GM15510 (cell line): Measurements from ENCODE around the gene KRT86.

Source experiments
- POLR2A ChIP-seq: IDR thresholded peaks from 3 replicates; pipeline ENCODE4 v1.6.1; 2011; ENCODE audit warnings: borderline replicate concordance; ENCODE audit not compliant: insufficient read length; ENCODE audit errors: extremely low read depth

KRT86 gene

DNA sequence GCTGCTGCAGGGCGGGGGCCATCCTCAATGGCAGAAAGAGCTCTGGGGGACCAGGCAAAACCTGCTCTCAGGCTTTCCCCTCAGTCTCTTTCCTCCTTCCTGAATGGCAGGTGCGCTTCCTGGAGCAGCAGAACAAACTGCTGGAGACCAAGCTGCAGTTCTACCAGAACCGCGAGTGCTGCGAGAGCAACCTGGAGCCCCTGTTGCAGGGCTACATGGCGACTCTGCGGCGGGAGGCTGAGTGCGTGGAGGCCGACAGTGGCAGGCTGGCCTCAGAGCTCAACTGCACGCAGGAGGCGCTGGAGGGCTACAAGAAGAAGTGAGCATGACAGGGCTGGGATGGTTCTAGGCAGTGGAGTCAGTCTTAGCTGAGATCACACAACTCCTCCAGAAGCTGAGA lies 69.7 kb downstream of the KRT86 start:
- TF ChIP-seq POLR2A, result no peak

DNA sequence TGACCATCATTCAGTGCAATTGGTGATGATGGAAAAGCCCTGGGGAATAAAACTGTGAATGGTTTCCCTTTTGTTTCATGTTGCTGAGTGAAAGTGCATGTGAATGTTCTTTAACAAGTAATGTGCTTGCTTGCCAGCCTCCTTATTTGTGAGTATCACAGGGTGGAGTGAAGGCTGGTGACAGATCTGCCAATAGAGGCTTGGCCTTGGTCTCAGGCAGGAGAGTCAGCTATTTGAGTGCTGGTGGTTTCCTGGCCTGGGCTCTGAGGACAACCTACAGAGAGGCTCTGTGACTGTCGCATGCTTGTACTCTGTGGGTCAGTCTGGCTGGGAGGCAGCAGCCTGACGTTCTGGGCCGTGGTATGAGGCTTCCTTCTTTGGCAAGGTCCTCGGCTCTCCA lies 72.1 kb downstream of the KRT86 start:
- TF ChIP-seq POLR2A, result no peak

DNA sequence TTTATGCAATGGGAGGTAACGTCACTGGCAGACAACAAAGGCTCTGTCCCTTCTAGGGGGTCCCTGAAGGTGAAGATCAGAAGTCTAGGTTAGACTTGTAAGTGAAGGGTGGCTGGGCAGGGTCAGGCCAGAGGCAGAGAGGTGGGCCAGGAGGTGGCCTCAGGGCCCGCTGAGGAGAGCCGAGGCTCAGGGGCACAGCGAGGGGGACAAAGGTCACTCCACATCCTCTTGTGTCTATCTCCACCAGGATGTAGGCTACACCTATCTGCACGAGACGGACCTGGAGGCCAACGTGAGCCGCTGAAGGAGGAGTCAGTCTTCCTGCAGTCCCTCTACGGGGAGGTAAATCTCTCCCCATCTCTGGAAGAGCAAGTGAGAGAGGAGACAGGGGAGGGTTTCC lies 72.6 kb downstream of the KRT86 start:
- no peak for TF ChIP-seq POLR2A

DNA sequence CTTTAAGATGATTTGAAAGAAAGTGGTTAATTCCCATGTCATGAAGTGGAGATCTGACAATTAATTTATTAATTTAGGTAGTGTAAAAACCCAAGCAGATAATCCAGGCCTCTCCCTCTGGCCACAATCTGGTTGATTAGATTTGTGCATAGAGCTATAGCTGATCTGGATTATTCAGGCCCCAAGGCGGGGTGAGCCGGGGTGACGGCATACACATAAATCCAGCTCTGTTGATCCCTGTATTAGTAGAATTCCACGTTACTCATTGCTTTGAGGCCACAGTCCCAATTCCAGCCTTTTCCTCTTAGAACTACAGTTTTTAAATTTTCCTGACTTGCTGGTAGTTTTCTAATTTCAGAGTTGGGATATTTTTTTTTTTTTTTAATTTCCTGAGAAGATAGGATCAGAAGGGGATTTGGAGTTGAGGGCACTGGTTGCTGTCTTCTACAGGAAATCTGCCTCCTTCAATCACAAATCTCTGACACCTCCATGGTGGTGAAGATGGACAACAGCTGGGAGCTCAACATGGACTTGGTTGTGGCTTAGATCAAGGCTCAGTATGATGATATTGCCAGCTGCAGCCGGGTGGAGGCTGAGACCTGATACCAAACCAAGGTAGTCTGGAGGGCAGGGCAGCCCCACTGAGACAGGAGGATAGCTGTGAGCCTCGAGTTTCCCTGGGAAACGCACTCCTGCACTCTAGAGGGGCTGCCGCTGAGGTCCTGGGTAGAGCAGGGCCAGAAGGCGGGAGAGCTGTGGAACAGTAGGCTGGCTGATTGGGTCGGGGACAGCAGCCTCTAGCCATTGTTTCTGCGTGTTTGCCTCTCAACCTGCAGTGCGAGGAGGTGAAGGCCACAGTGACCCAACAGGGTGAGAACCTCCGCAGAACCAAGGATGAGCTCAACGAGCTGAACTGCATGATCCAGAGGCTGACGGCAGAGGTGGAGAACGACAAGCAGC lies 73.4 kb downstream of the KRT86 start:
- TF ChIP-seq POLR2A, result no peak

DNA sequence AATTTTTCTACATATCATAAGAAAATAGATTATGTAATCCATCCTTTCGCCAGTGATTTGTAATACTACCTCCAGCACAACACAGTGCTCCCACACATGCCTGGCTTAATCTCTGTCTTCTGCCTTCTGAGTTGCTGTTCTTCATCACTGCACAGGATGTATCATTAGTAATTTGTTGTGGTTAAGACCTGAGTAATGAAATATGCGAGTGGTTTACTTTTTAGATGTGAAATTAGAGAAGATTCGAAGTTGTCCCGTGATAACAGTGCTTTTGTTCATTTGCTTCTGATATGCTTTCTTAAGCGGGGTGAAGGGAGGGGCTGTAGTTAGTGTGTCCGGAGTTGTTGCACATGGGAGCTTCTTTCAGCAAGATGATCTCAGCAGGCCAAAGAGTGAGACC lies 74.8 kb downstream of the KRT86 start:
- TF ChIP-seq POLR2A, result no peak

DNA sequence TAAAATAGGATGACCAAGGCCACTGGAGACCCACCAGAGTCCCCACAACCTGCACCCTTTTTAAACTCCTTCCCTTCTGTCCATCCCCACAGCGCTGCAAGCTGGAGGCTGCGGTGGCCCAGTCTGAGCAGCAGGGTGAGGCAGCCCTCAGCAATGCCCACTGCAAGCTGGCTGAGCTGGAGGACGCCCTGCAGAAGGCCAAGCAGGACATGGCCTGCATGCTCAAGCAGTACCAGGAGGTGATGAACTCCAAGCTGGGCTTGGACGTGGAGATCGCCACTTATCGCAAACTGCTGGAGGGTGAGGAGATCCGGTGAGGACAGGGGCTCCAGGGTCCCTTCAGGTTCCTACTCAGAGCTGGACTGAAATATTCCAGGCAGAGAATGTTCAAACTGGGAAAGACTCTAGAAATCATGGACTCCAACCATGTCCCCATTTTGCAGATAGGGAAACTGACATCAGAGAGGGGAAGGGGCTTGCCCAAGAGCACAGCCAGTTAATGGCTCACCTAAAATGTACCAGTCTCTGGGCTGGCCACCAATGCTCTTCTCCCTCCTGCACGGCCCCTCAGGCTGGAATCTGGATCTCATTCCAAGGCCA lies 75.7 kb downstream of the KRT86 start:
- TF ChIP-seq POLR2A, result no peak

DNA sequence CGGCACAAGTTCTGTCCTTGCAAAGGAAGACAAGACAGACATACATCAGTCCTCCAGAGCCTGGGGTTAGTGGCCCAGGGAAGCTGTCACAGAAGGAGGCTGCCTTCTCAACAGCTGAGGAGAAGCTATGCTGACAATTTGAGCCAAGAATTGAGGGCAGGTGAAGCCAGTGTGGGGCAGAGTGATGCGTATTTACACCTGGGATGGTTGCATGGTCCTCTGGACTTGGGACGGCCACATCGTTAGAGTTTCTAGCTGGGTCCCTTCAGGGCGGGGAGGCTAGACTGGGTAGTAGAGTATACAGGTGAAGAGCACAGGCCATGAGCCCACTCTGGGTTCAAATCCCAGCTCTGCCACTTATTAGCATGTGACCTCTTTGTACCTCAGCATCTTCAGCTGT lies 76.3 kb downstream of the KRT86 start:
- TF ChIP-seq POLR2A, result no peak

DNA sequence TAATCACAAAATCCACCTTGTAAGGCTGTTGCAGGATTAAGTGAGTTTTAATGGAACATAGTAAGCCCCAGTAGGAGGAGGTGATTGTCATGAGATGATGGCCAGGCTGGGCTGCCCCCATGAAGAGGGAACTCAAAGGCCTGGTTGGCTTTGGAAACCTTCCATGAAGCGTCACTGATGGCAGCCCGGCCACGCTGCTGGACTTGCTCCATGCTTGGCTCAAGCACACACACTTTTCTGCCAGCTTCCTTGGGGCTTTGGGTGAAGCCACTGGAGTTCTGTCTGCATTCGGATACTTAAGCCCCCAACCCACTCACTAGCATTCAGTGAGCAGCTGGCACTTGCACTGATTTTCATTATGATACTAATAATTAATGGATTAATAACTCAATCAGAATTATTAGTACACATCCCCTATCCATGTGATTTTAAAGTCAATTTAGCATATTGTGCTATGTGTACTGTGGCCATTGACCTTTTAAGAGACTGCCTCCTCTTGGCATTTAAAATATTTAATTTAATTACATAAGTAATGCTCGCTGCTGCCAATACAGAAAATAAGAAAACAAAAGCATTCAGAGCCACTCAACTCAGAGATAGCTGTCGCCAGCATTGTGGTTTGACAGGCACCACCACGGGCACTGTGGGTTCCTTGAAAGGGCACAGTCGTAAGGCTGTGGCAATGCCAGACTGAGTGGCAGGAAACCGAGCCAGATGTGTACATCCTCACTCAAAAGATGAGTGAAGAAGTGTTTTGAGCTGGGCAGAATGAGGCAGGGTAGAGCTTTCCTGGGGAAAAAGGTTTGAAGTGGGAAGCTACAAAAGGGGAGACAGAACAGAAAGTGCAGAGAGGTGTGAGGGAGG lies 77.0 kb downstream of the KRT86 start:
- no peak for TF ChIP-seq POLR2A

DNA sequence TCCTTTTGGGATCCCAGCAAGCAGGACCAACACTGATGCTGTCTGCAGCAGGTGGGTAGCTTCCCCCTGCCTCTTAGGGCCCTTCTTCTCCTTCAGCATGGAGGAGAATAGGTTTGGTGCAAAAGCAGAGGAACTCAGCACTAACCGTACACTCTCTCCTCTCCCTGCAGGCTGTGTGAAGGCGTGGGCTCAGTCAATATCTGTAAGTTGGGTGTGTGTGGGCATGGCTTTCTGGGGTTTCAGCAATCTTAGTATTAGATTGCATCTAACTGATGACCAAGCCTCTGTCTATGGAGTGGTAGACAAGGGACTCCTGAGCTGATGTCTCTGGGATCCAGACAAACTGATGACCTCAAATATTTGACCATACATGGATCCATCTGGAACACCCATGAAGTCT lies 78.5 kb downstream of the KRT86 start:
- TF ChIP-seq POLR2A, result no peak

DNA sequence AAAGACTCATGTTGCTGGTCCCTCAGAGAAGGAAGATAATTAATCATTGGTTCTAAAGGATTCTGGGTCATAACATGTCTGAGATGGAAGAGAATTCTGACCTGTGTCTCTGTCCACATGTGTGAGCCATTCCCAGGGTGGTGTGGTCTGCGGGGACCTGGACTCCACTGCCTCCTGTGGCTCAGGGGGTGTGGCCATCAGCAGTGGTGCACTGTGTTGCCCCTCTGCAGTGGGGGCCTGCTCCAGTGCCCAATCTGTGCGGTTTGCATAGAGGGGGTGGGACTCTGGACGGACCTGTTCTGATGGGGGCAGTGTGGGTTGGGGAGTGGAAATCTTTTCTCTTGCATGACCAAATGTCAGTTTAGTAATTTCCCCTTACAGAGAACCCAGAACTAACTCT lies 79.3 kb downstream of the KRT86 start:
- no peak for TF ChIP-seq POLR2A

DNA sequence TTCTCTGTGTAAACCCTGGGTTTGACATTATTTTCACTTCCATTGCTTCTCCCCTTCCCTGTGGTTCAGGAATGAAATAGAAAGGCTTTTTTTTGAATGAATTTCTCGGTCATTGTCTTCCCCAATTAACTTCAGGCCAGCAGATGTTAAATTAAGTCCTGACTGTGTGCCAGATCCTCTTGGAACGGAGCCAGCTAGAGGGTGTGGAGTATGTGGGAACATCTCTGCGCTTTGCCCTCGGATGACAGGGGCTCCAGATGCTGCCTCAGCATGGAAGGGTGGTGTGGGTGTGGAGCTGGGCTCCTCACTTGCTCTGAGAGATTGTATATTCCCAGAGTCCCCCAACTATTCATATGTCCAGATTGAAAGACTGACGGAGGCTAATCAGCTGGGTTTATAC lies 79.8 kb downstream of the KRT86 start:
- TF ChIP-seq POLR2A, result no peak

DNA sequence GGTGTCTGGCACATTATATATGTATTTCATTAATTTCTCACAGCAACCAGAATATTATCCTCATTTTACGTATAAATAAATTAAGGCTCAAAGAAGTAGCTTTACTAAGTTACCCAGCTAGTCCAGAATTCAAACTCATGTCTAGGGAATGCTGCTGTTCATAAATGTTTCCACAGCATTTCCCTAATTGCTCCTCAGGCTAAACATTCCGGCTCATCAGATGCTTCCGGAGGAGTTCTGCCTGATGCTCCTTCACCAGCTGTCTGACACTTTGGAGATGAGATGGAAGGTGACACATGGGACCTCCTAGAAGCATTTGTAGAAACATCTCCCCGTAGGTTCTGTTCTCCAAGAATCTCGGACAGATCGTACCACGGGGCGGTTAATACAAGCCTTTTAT lies 80.7 kb downstream of the KRT86 start:
- TF ChIP-seq POLR2A, result no peak

DNA sequence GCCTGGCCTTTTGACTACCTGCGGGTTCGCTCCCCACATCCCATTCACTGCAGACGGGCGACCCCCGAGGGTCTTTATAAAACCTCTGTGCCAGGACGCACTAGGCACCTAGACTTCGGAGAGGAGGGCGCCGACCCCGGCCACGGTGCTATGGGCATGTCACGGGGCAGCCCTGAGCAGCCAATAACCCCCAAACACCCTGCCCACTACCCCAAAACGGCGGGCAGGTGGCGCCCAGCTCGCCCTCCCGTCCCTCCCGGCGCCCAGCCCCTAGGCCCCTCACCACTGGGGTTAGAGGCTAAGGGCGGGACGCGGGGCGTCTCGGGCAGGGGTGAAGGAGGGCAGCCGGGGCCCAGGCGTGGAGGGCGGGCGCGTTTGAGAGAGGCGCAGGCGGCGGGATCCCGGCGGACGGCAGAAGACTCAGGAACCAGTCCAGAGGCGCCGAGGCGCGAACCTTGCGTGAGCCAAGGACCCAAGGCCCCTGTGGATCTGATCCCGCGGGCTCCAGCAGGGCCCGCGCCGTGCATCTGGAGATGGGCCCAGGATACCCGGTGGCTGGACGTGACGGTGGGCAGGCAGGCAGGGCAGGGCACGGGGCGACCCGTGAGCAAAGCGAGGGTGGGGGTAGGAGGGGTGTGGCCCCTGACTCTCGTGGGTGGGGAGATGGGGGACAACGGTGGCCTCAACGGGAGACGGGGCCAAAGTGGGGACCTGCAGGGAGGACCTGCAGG lies 81.8 kb downstream of the KRT86 start:
- no peak for TF ChIP-seq POLR2A

DNA sequence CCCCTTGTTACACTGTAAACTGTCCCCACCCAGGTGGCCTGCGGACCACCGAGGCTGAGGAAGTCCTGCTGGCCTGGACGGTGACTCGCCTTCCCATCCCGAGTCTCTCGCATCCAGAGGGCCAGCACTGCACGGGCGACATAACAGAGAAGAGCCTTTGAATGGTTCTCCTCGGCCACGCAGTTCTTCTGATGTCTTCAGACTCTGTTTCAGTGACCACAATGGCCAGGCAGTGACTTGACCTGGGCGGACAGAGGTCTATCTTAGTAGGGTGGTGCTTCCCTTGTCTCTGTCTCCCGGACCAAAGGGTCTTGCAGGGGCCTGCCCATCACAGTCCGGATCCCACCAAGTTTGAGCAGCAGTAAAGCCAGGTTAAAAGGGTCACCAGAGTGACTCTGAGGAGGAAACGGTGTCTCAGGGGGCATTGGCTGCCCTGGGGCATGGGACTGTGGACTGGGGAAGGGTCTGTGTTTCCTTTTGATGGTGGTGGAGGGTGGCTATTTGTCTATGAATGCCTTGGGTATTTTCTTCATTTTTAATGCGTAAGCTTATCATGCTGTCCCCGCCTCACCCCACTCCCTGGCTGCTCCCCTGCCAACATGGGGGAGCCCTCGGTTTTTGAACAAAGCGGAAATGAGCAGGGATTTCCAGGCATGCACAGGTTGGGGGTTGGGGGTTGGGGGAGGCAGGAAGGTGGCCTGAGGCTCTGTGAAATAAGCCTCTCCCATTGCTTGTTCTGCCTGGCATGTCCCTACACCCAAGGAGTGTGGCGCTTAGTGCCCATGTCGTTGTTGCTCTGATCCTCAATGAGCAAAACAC lies 82.5 kb downstream of the KRT86 start:
- TF ChIP-seq POLR2A, result no peak
